HG03565 (cell line): ENCODE measurements around the gene VEZF1.

ENCODE experiments used
- ATAC-seq: cut with Tn5 transposase; IDR thresholded peaks from one replicate; pipeline ENCODE4 v1.9.1; 2021; ENCODE audit warnings: mild to moderate bottlenecking, moderate library complexity; ENCODE audit not compliant: unreplicated experiment

VEZF1 gene

DNA sequence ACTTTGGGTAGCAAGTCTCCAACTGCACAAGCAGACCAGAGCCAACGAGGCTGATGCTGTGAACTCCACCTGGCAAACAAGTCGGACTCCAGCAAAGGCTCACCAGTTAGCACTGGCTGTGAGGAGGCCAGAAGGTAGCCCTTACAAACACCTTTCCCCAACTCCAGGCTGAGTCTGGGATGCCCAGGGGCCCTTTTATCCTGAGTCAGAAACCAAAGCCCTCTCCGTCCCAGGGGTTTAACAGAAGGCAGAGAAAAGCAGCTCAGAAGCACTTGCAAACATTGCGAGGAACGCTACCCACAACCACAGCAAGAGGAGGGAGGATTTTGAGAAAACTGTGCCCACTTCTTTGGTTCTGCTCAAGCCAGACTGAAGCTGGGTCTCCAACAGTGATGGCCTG lies 57.8 kb downstream of the VEZF1 start:
- no peak for ATAC-seq

DNA sequence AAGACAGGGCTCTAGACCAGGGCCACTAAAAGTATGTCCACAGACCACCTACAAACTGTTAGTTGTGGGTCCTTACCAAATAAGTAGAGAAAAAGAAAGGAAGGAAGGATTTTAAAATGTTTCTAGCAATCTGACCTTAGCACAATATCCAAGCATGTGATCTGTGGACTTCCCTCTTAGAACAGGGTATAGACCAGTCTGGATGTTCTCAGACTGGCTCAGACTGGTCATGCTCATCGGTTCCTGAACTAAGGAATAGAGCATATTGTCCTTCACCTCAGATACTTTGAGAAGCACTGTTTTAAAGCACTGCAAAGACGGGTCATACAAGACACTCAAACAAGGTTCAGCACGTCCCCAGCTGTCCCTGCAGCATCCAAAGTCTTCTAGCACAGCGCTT lies 58.7 kb downstream of the VEZF1 start:
- ATAC-seq: no peak

DNA sequence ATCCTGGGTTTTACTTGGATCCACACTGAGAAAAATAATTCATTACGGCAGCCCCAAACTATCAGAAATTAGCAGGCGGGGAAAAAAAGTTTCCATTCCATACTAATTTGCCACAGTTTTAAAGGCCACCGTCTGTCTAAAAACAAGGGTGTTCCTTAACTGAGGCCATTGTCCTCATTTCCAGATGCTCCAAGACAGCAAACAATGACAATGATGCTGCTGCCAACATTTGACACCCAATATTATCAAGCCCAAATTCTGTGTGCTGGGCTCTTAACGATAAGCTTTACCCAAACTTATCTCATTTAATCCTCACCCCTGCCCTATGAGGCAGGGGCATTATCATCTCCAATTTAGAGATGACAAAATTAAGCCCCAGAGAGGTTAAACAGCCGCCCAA lies 59.1 kb downstream of the VEZF1 start:
- ATAC-seq: no peak

DNA sequence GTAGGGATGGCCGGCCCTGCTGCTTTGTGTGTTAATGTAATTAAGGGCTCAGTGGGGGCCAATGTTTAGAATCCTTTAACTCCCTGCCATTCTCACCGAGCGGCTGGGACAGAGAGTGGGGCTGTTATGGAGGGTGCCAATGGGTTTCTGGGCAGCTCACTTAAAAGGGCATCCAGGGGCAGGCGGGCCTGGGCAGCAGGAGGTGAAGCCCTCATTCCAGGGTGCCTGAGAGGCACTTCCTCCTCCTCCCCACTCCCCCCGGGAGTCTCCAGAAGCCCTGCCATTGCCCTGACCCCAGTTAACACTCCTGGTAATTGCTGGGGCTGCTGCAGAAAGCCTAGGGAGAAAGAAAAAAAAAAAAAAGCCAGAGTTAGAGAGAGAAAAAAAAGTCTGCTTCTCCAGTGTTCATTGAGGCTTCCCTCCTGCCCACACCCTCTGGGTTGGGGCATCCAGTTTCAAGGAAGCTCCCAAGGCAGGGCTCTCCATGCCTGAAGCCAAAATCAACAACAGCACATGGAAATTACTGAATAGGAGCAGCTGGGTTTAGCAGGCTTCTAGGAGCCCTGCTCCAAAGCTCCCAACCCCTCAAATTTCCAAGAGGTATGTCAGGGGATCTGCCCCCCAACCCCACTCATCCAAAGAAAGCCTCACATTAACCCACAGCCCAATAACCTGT lies 60.9 kb downstream of the VEZF1 start:
- ATAC-seq: no peak

DNA sequence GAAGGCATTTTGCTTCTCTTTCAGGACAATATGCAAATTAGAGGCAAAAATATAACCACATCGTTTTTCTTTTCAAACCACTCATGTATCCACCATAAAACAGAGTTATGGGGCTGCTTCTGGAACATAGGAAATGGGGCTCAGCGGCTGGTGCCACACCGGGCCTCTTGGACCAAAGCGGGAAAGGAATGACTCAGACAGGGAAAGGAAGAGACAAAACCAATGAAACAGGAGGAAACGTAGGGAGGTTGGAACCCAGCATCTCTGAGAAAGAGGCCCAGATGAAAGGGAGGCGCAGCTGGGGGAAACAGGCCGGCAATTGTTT lies 61.4 kb downstream of the VEZF1 start:
- no peak for ATAC-seq

DNA sequence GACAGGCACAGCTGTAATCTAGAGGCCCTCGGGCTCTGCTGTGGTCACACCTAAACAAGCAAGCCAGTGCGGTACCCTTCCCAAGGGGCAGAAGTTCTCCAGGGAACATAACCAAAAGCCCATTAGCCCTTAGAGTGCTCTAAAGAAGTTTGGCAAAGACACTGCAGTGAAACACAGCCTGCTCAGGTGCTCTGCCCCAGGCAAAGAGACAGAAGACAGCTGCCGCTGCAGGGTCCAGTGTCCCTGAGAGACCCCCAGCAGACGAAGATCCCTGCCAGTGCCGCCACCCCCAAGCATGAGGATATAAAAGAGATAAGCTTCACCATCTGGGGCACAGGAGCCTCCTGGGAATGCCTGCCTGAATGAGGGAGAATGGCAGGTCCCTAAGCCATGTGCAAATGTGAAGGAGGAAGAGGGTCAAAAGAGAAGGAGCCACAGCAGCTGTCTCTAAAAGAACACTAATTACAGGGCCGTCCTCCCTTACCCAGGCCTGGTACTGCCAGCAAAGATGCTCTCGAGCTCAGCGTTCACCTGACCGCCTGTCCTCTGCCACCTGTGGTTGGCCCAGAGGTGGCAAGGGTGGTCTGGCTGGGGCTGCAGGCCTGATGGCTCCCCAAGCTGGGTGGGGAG lies 62.6 kb downstream of the VEZF1 start:
- no peak for ATAC-seq

DNA sequence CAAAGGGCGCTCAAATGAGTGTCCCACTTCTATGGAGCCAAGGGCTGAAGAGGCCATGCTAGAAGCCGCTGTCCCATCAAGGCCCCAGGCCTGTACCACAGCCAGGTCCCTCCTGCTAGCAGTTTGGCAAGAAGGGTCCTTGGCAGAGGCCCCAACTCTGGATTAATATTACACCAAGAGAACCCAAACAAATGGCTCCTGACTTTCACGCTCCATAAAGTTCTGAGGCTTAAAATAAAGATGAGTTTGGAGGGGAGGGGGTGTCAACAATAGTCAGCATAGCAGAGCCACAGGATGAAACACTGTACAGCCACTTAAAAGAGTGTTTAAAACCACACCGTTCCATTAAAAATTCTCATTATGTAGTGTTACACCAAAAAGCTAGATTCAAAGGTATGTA lies 63.4 kb downstream of the VEZF1 start:
- no peak for ATAC-seq
